Mesothelial cell of epicardium (in vitro differentiated cells): ENCODE measurements around the gene NDUFB11. TPM values are rescaled to one million over a fixed set of nuclear protein-coding genes. Genes with fewer than 3 reads are reported as not detected.

Experiments
- DNase-seq, 2 experiments: peaks; one replicate each; pipeline ENCODE4 v3.0.0; 2021; ENCODE audit warnings: low spot score in 2 of 2; ENCODE audit not compliant: unreplicated experiment in 2 of 2
- H3K27ac Mint-ChIP-seq: 2 replicates; pipeline ENCODE4 v1.8.0; 2021; ENCODE audit warnings: mixed read lengths
- H3K27me3 Mint-ChIP-seq: 2 replicates; pipeline ENCODE4 v1.8.0; 2021; ENCODE audit warnings: low read depth, mixed read lengths
- H3K36me3 Mint-ChIP-seq: 2 replicates; pipeline ENCODE4 v1.8.0; 2021; ENCODE audit warnings: mixed read lengths
- H3K4me1 Mint-ChIP-seq: 2 replicates; pipeline ENCODE4 v1.8.0; 2021; ENCODE audit warnings: mixed read lengths
- H3K4me3 Mint-ChIP-seq: 2 replicates; pipeline ENCODE4 v1.8.0; 2021; ENCODE audit warnings: mild to moderate bottlenecking, moderate library complexity, mixed read lengths
- H3K9me3 Mint-ChIP-seq: 2 replicates; pipeline ENCODE4 v1.8.0; 2021; ENCODE audit warnings: mixed read lengths
- CTCF ChIP-seq: fragments of 200-600 bp; sonication (generic); IDR thresholded peaks from one replicate; pipeline ENCODE4 v1.5.0; 2021; ENCODE audit warnings: antibody characterized with exemption; ENCODE audit not compliant: unreplicated experiment
- total RNA-seq: library from RNA; stranded (reverse); gene quantifications from 3 replicates; pipeline ENCODE4 v1.2.1, GENCODE V29; 2021

The NDUFB11 gene
- total RNA-seq, 1 donor from 2014 or later = 82.9 TPM

GRCh38 chrX:47093248-47093647 lies 51.3 kb downstream of the NDUFB11 start:
- Mint-ChIP-seq H3K9me3 (peaks cover 11% of the 10 kb centered on the region), H3K4me3 (no peak overlapping the region), H3K36me3 (no peaks in the 10 kb centered on the region), H3K27me3 (no peaks in the 10 kb centered on the region), H3K4me1 (peaks cover 12% of the 10 kb centered on the region), H3K27ac (no peak overlapping the region)
- peak; percentile 53 for TF ChIP-seq CTCF
- no peak for DNase-seq

Other genes with a start within 250 kb of the NDUFB11 start
- gene JADE3, start 232.3 kb downstream of the NDUFB11 start, total RNA-seq = 15.5 to 16.4 TPM (median 16.4 TPM) in 3 replicates
- 0.61 to 1.2 TPM (median 1.2 TPM) in 3 replicates for gene RGN, start 66.3 kb downstream of the NDUFB11 start, total RNA-seq
- gene RBM10, start 519 bp upstream of the NDUFB11 start, total RNA-seq = 56.7 to 61.4 TPM (median 58.7 TPM) in 3 replicates
- gene UBA1, start 49.1 kb upstream of the NDUFB11 start, total RNA-seq = 349 to 350 TPM (median 350 TPM) in 3 replicates
- 216 to 226 TPM (median 221 TPM) in 3 replicates for gene CDK16, start 74.0 kb upstream of the NDUFB11 start, total RNA-seq
- 315 to 337 TPM (median 315 TPM) in 3 replicates for gene USP11, start 88.3 kb upstream of the NDUFB11 start, total RNA-seq
- gene ZNF157, start 225.9 kb upstream of the NDUFB11 start, total RNA-seq = 0.68 to 1.1 TPM (median 0.69 TPM) in 3 replicates